Measurements from ENCODE around the gene PTPRE.

PTPRE gene

DNA sequence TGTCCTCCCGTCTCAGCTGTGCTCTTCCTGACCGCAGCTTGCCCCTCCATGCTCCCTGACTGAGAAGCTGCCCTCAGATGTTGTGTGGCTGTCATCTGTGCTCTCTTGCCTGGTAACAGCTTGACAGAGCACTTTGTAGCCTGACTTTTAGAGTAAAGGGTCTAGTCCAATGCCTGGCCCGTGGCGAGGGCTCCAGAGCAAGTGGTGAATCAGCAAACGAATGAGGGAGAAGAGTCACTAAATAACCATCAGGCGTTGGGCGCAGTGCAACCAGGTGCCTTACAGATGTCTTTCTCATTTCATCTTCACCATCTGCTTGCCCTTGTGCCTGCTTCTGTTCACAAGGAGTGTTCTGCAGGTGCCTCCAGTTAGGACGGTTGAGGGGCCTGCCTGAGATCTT is 173.7 kb downstream of the PTPRE start:
- no peak for TF ChIP-seq ZNF426 (tag by site-specific recombination; IDR thresholded peaks at IDR 0.05)
- TF ChIP-seq ZNF561 (tag by site-specific recombination; IDR thresholded peaks at IDR 0.05; ENCODE audit: borderline replicate concordance): no peak
- TF ChIP-seq, protein P1, sequence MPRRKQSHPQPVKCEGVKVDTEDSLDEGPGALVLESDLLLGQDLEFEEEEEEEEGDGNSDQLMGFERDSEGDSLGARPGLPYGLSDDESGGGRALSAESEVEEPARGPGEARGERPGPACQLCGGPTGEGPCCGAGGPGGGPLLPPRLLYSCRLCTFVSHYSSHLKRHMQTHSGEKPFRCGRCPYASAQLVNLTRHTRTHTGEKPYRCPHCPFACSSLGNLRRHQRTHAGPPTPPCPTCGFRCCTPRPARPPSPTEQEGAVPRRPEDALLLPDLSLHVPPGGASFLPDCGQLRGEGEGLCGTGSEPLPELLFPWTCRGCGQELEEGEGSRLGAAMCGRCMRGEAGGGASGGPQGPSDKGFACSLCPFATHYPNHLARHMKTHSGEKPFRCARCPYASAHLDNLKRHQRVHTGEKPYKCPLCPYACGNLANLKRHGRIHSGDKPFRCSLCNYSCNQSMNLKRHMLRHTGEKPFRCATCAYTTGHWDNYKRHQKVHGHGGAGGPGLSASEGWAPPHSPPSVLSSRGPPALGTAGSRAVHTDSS (tag by site-specific recombination; IDR thresholded peaks at IDR 0.05): no peak
- no peak for TF ChIP-seq ZNF670 (tag by site-specific recombination; IDR thresholded peaks at IDR 0.05; ENCODE audit: low read depth)
- TF ChIP-seq ZNF184 (tag by site-specific recombination; IDR thresholded peaks at IDR 0.05): no peak
- TF ChIP-seq, protein P2, sequence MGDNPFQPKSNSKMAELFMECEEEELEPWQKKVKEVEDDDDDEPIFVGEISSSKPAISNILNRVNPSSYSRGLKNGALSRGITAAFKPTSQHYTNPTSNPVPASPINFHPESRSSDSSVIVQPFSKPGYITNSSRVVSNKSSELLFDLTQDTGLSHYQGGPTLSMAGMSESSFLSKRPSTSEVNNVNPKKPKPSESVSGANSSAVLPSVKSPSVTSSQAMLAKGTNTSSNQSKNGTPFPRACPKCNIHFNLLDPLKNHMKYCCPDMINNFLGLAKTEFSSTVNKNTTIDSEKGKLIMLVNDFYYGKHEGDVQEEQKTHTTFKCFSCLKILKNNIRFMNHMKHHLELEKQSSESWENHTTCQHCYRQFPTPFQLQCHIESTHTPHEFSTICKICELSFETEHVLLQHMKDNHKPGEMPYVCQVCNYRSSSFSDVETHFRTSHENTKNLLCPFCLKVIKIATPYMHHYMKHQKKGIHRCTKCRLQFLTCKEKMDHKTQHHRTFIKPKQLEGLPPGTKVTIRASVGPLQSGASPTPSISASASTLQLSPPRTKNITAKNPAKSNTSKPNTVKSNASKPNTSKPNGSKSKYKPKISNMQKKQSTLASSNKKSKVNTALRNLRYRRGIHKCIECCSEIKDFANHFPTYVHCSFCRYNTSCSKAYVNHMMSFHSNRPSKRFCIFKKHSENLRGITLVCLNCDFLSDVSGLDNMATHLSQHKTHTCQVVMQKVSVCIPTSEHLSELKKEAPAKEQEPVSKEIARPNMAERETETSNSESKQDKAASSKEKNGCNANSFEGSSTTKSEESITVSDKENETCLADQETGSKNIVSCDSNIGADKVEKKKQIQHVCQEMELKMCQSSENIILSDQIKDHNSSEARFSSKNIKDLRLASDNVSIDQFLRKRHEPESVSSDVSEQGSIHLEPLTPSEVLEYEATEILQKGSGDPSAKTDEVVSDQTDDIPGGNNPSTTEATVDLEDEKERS (tag by site-specific recombination; IDR thresholded peaks at IDR 0.05): no peak
- TF ChIP-seq ZNF146 (tag by site-specific recombination; IDR thresholded peaks at IDR 0.05): no peak
- TF ChIP-seq, protein P3, sequence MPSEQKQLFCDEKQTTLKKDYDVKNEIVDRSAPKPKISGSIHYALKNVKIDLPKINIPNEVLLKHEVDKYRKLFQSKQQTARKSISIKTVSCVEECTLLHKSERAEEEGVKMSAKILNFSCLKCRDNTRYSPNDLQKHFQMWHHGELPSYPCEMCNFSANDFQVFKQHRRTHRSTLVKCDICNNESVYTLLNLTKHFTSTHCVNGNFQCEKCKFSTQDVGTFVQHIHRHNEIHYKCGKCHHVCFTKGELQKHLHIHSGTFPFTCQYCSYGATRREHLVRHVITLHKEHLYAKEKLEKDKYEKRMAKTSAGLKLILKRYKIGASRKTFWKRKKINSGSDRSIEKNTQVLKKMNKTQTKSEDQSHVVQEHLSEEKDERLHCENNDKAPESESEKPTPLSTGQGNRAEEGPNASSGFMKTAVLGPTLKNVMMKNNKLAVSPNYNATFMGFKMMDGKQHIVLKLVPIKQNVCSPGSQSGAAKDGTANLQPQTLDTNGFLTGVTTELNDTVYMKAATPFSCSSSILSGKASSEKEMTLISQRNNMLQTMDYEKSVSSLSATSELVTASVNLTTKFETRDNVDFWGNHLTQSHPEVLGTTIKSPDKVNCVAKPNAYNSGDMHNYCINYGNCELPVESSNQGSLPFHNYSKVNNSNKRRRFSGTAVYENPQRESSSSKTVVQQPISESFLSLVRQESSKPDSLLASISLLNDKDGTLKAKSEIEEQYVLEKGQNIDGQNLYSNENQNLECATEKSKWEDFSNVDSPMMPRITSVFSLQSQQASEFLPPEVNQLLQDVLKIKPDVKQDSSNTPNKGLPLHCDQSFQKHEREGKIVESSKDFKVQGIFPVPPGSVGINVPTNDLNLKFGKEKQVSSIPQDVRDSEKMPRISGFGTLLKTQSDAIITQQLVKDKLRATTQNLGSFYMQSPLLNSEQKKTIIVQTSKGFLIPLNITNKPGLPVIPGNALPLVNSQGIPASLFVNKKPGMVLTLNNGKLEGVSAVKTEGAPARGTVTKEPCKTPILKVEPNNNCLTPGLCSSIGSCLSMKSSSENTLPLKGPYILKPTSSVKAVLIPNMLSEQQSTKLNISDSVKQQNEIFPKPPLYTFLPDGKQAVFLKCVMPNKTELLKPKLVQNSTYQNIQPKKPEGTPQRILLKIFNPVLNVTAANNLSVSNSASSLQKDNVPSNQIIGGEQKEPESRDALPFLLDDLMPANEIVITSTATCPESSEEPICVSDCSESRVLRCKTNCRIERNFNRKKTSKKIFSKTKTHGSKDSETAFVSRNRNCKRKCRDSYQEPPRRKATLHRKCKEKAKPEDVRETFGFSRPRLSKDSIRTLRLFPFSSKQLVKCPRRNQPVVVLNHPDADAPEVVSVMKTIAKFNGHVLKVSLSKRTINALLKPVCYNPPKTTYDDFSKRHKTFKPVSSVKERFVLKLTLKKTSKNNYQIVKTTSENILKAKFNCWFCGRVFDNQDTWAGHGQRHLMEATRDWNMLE (tag by site-specific recombination; conservative IDR thresholded peaks at IDR 0.05; ENCODE audit: low read depth): no peak
- TF ChIP-seq, protein P4, sequence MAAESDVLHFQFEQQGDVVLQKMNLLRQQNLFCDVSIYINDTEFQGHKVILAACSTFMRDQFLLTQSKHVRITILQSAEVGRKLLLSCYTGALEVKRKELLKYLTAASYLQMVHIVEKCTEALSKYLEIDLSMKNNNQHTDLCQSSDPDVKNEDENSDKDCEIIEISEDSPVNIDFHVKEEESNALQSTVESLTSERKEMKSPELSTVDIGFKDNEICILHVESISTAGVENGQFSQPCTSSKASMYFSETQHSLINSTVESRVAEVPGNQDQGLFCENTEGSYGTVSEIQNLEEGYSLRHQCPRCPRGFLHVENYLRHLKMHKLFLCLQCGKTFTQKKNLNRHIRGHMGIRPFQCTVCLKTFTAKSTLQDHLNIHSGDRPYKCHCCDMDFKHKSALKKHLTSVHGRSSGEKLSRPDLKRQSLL (tag by site-specific recombination; IDR thresholded peaks at IDR 0.05): no peak
- no peak for TF ChIP-seq ZNF24 (tag by site-specific recombination; IDR thresholded peaks at IDR 0.05)
- no peak for TF ChIP-seq ZFP37 (tag by site-specific recombination; IDR thresholded peaks at IDR 0.05)
- TF ChIP-seq REPIN1 (tag by site-specific recombination; IDR thresholded peaks at IDR 0.05; ENCODE audit: low read depth): no peak
- TF ChIP-seq, protein P5, sequence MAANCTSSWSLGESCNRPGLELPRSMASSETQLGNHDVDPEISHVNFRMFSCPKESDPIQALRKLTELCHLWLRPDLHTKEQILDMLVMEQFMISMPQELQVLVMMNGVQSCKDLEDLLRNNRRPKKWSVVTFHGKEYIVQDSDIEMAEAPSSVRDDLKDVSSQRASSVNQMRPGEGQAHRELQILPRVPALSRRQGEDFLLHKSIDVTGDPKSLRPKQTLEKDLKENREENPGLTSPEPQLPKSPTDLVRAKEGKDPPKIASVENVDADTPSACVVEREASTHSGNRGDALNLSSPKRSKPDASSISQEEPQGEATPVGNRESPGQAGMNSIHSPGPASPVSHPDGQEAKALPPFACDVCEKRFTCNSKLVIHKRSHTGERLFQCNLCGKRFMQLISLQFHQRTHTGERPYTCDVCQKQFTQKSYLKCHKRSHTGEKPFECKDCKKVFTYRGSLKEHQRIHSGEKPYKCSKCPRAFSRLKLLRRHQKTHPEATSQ (tag by site-specific recombination; IDR thresholded peaks at IDR 0.05): no peak
- no peak for TF ChIP-seq ZNF768 (tag by site-specific recombination; IDR thresholded peaks at IDR 0.05)
- no peak for TF ChIP-seq ZNF560 (tag by site-specific recombination; IDR thresholded peaks at IDR 0.05; ENCODE audit: borderline replicate concordance)
- TF ChIP-seq ZNF2 (tag by site-specific recombination; IDR thresholded peaks at IDR 0.05): no peak
- TF ChIP-seq HOXD13 (CRISPR knock-in tag; IDR thresholded peaks at IDR 0.05; ENCODE audit: borderline replicate concordance): no peak
- no peak for TF ChIP-seq ZNF223 (tag by site-specific recombination; IDR thresholded peaks at IDR 0.05)
- no peak for TF ChIP-seq ZNF169 (tag by site-specific recombination; IDR thresholded peaks at IDR 0.05)
- no peak for TF ChIP-seq PRDM1 (tag by site-specific recombination; IDR thresholded peaks at IDR 0.05)
- Histone ChIP-seq H3K36me3 (ENCODE audit: control insufficient read depth in 2 of 2, insufficient read depth in 1 of 2, low read length in 2 of 2) (peaks cover 0 to 18% of the 10 kb centered on the region in 2 experiments; a peak in 1 of 3 replicates), H3K27ac (ENCODE audit: extremely low read depth, low read depth, low read length) (no peak overlapping the region), H3K9me3 (ENCODE audit: control insufficient read depth, insufficient read depth, low read depth, low read length) (no peaks in the 10 kb centered on the region), H3K4me3 (ENCODE audit: low read depth, low read length) (no peak overlapping the region), H3K4me1 (ENCODE audit: control insufficient read depth, insufficient read depth, low read length) (no peaks in the 10 kb centered on the region)
- POLR2A ChIA-PET: no interaction called here
- CTCF ChIA-PET: interaction anchor here (1.1 to 2.1 kb wide), 4 partner anchors 69 to 132 kb away, joined by 3 to 6 read pairs (median 4); no protein-coding TSS in a partner anchor
